H1 (cell line): ENCODE results near the gene CD164. TPM values are rescaled to one million over a fixed set of nuclear protein-coding genes. Genes with fewer than 3 reads are reported as not detected.

Experiments
- CTCF ChIA-PET: fragments of 300-600 bp; sonication (Branson Sonifier 250); formaldehyde crosslinking; loops from one replicate; lab custom pipeline; 2021; ENCODE audit not compliant: partially characterized antibody; lab: Charles Lee
- POLR2A ChIA-PET: fragments of 300-600 bp; sonication (Branson Sonifier 250); formaldehyde crosslinking; loops from one replicate; lab custom pipeline; 2021; ENCODE audit warnings: inconsistent platforms; ENCODE audit not compliant: partially characterized antibody; lab: Charles Lee
- DNase-seq, 2 experiments: peaks; one replicate each; pipeline versions ENCODE4 v3.0.0 to v3.0.0-alpha.2; 2010 to 2022; ENCODE audit warnings: low spot score in 2 of 2, low read depth in 1 of 2, mixed read lengths in 1 of 2
- FAIRE-seq: peaks from 2 replicates; lab custom pipeline; 2011; peaks lifted over from hg19 to GRCh38; lab: Jason Lieb, UNC
- H2AFZ ChIP-seq: 2 replicates; pipeline ENCODE4 v1.8.1; 2012; ENCODE audit warnings: low read length, inconsistent platforms
- H2AK5ac ChIP-seq: 2 replicates; pipeline ENCODE4 v1.6.1; 2013; ENCODE audit warnings: low read depth, low read length
- H2BK120ac ChIP-seq: replicated peaks from 2 replicates; pipeline ENCODE3; 2013; ENCODE audit warnings: low read depth, low read length, inconsistent platforms
- H2BK12ac ChIP-seq: 2 replicates; pipeline ENCODE4 v1.6.1; 2013; ENCODE audit warnings: low read depth, low read length
- H2BK15ac ChIP-seq: 2 replicates; pipeline ENCODE4 v1.6.1; 2013; ENCODE audit warnings: low read length
- H2BK20ac ChIP-seq: 2 replicates; pipeline ENCODE4 v1.6.1; 2013; ENCODE audit warnings: low read length
- H2BK5ac ChIP-seq: 2 replicates; pipeline ENCODE4 v1.6.1; 2013; ENCODE audit warnings: low read depth, low read length
- H3K14ac ChIP-seq: 2 replicates; pipeline ENCODE4 v1.6.1; 2013; ENCODE audit warnings: inconsistent platforms; ENCODE audit not compliant: insufficient read length
- H3K18ac ChIP-seq: 2 replicates; pipeline ENCODE4 v1.6.1; 2013; ENCODE audit warnings: low read length; ENCODE audit errors: extremely low read depth
- H3K23ac ChIP-seq: 2 replicates; pipeline ENCODE4 v1.6.1; 2013; ENCODE audit warnings: inconsistent platforms; ENCODE audit not compliant: insufficient read length
- H3K23me2 ChIP-seq: 2 replicates; pipeline ENCODE4 v1.6.1; 2013; ENCODE audit warnings: low read depth, low read length
- H3K27ac ChIP-seq: 2 replicates; pipeline ENCODE4 v1.6.1; 2011; ENCODE audit warnings: low read depth, low read length, inconsistent platforms
- H3K27me3 ChIP-seq, 4 experiments: replicated peaks in 1 of 4; 1 replicate in 1 of 4; 2 replicates in 3 of 4; pipeline versions ENCODE4 v1.6.1 to v1.8.1; 2011 to 2013; ENCODE audit warnings: low read length in 3 of 4, mild to moderate bottlenecking in 3 of 4, inconsistent platforms in 2 of 4, mixed read lengths in 2 of 4, moderate library complexity in 1 of 4; ENCODE audit not compliant: control insufficient read depth in 3 of 4, insufficient read depth in 3 of 4; ENCODE audit errors: extremely low read depth in 1 of 4
- H3K36me3 ChIP-seq, 4 experiments: 2 replicates each; pipeline versions ENCODE4 v1.6.1 to v1.8.1; 2011 to 2013; ENCODE audit warnings: mild to moderate bottlenecking in 4 of 4, low read length in 3 of 4, moderate library complexity in 2 of 4, control low read depth in 1 of 4, inconsistent platforms in 1 of 4; ENCODE audit not compliant: insufficient read depth in 4 of 4, control insufficient read depth in 2 of 4
- H3K4ac ChIP-seq: replicated peaks from 2 replicates; pipeline ENCODE3; 2013; ENCODE audit warnings: low read length, low read depth, mixed read lengths, inconsistent platforms; ENCODE audit not compliant: insufficient read length
- H3K4me1 ChIP-seq, 4 experiments: replicated peaks in 1 of 4; 1 replicate in 1 of 4; 2 replicates in 3 of 4; pipeline versions ENCODE4 v1.6.1 to v1.8.1; 2011 to 2013; ENCODE audit warnings: low read length in 3 of 4, inconsistent platforms in 2 of 4, mixed read lengths in 1 of 4; ENCODE audit not compliant: insufficient read depth in 4 of 4, control insufficient read depth in 3 of 4
- H3K4me2 ChIP-seq, 2 experiments: 2 replicates each; pipeline versions ENCODE4 v1.6.1 to v1.8.1; 2011 to 2013; ENCODE audit warnings: low read depth in 2 of 2, low read length in 2 of 2, control low read depth in 1 of 2, inconsistent platforms in 1 of 2, mild to moderate bottlenecking in 1 of 2; ENCODE audit not compliant: insufficient read depth in 1 of 2
- H3K4me3 ChIP-seq, 4 experiments: fragments of 200-600, 300-600 bp in 1 of 4; sonication (generic), shearing (Covaris generic), sonication (Bioruptor Twin) in 1 of 4; 2 replicates each; pipeline versions ENCODE4 v1.5.1 to v1.8.1; 2011 to 2016; ENCODE audit warnings: low read length in 4 of 4, low read depth in 3 of 4, control low read depth in 2 of 4, inconsistent platforms in 2 of 4, mild to moderate bottlenecking in 2 of 4, mixed read lengths in 1 of 4, moderate library complexity in 1 of 4; ENCODE audit not compliant: insufficient read depth in 2 of 4; ENCODE audit errors: extremely low read depth in 1 of 4
- H3K56ac ChIP-seq: replicated peaks from 2 replicates; pipeline ENCODE3; 2013; ENCODE audit warnings: low read depth, mild to moderate bottlenecking, mixed read lengths, low read length, inconsistent platforms; ENCODE audit not compliant: insufficient read length
- H3K79me1 ChIP-seq: 2 replicates; pipeline ENCODE4 v1.6.1; 2013; ENCODE audit warnings: low read depth, low read length, control low read depth
- H3K79me2 ChIP-seq, 2 experiments: 2 replicates each; pipeline versions ENCODE4 v1.6.1 to v1.8.1; 2012 to 2013; ENCODE audit warnings: low read length in 2 of 2, mild to moderate bottlenecking in 2 of 2, inconsistent platforms in 1 of 2; ENCODE audit not compliant: insufficient read depth in 2 of 2, control insufficient read depth in 1 of 2
- H3K9ac ChIP-seq, 4 experiments: replicated peaks in 1 of 4; 1 replicate in 1 of 4; 2 replicates in 3 of 4; pipeline versions ENCODE4 v1.6.1 to v1.8.1; 2011 to 2013; ENCODE audit warnings: low read depth in 3 of 4, low read length in 3 of 4, control low read depth in 2 of 4, mild to moderate bottlenecking in 2 of 4, moderate library complexity in 2 of 4, inconsistent platforms in 1 of 4; ENCODE audit errors: extremely low read depth in 1 of 4
- H3K9me3 ChIP-seq, 2 experiments: 2 replicates each; pipeline versions ENCODE4 v1.6.1 to v1.8.1; 2012 to 2013; ENCODE audit warnings: mild to moderate bottlenecking in 2 of 2, moderate library complexity in 2 of 2, control low read depth in 1 of 2, inconsistent platforms in 1 of 2, low read depth in 1 of 2, low read length in 1 of 2, mixed read lengths in 1 of 2; ENCODE audit not compliant: insufficient read depth in 2 of 2
- H4K20me1 ChIP-seq, 2 experiments: replicated peaks in 1 of 2; 2 replicates each; pipeline versions ENCODE3 to v1.8.1; 2011 to 2013; ENCODE audit warnings: inconsistent platforms in 2 of 2, low read length in 2 of 2, mild to moderate bottlenecking in 1 of 2; ENCODE audit not compliant: insufficient read depth in 2 of 2, control insufficient read depth in 1 of 2
- H4K5ac ChIP-seq: 2 replicates; pipeline ENCODE4 v1.6.1; 2013; ENCODE audit warnings: low read length, low read depth, mixed read lengths, inconsistent platforms; ENCODE audit not compliant: insufficient read length
- H4K8ac ChIP-seq: 2 replicates; pipeline ENCODE4 v1.8.0; 2013; ENCODE audit warnings: mild to moderate bottlenecking, moderate library complexity, low read length, inconsistent platforms; ENCODE audit not compliant: insufficient read depth; ENCODE audit errors: extremely low read depth
- H4K91ac ChIP-seq: replicated peaks from 2 replicates; pipeline ENCODE3; 2013; ENCODE audit warnings: low read length, mixed read lengths, inconsistent platforms; ENCODE audit not compliant: insufficient read length
- ATF2 ChIP-seq: IDR thresholded peaks from 2 replicates; pipeline ENCODE4 v1.6.1; 2012; ENCODE audit warnings: low read length, inconsistent platforms
- CHD1 ChIP-seq: IDR thresholded peaks from 2 replicates; pipeline ENCODE4 v1.6.1; 2012; ENCODE audit warnings: low read depth, low read length, improper control_type of control experiment
- FOSL1 ChIP-seq: IDR thresholded peaks from 2 replicates; pipeline ENCODE4 v1.6.1; 2011; ENCODE audit warnings: mild to moderate bottlenecking, low read depth, low read length, moderate library complexity; ENCODE audit not compliant: insufficient read depth
- KDM1A ChIP-seq: fragments of 200-600, 300-600 bp; sonication (generic); IDR thresholded peaks from 2 replicates; pipeline ENCODE4 v1.7.1; 2016; ENCODE audit warnings: mild to moderate bottlenecking, low read length, borderline replicate concordance
- NRF1 ChIP-seq: IDR thresholded peaks from 2 replicates; pipeline ENCODE4 v1.6.1; 2011; ENCODE audit warnings: mild to moderate bottlenecking, low read depth, low read length, improper control_type of control experiment
- PHF8 ChIP-seq: fragments of 200-600 bp; sonication (generic); conservative IDR thresholded peaks from 2 replicates; pipeline ENCODE4 v1.7.1; 2012; ENCODE audit warnings: low read depth, mild to moderate bottlenecking, inconsistent platforms, low read length, moderate library complexity
- RAD21 ChIP-seq, 2 experiments: IDR thresholded peaks in 1 of 2; conservative IDR thresholded peaks in 1 of 2; 2 replicates each; pipeline ENCODE4 v1.6.1; 2011; ENCODE audit warnings: low read depth in 2 of 2, low read length in 2 of 2, improper control_type of control experiment in 1 of 2, inconsistent platforms in 1 of 2, mild to moderate bottlenecking in 1 of 2, moderate library complexity in 1 of 2
- RFX5 ChIP-seq: IDR thresholded peaks from 2 replicates; pipeline ENCODE4 v1.6.1; 2011; ENCODE audit warnings: low read depth, low read length, improper control_type of control experiment, borderline replicate concordance
- RXRA ChIP-seq: IDR thresholded peaks from 2 replicates; pipeline ENCODE4 v1.6.1; 2011; ENCODE audit warnings: low read depth, mild to moderate bottlenecking, low read length, moderate library complexity; ENCODE audit not compliant: insufficient read depth
- TEAD4 ChIP-seq: IDR thresholded peaks from 2 replicates; pipeline ENCODE4 v1.6.1; 2012; ENCODE audit warnings: low read depth, low read length, inconsistent platforms, mixed read lengths
- USF2 ChIP-seq: IDR thresholded peaks from 2 replicates; pipeline ENCODE4 v1.6.1; 2011; ENCODE audit warnings: low read length, improper control_type of control experiment
- WGBS, 2 experiments: shearing (Covaris generic) in 1 of 2; methylation state at CpG; one replicate each; pipeline versions ENCODE4 v1.1.6 to v1.1.7; 2013 to 2015; ENCODE audit warnings: low lambda C conversion rate in 2 of 2, mixed read lengths in 2 of 2, inconsistent platforms in 1 of 2, low coverage in 1 of 2, missing lambda C conversion rate in 1 of 2; ENCODE audit not compliant: insufficient replicate concordance in 2 of 2, insufficient coverage in 1 of 2, insufficient read length in 1 of 2; ENCODE audit errors: extremely low coverage in 1 of 2, missing lambda C conversion rate in 1 of 2; 5-methylcytosine and 5-hydroxymethylcytosine counted together
- polyA plus RNA-seq, 7 experiments: library from polyadenylated mRNA; depleted of rRNA in 3 of 7; stranded (reverse) in 5 of 7; unstranded in 2 of 7; fragments of >200 nt in 5 of 7; fragments of 200-250 nt in 2 of 7; gene quantifications; 1 replicate in 5 of 7; 2 replicates in 1 of 7; 4 replicates in 1 of 7; pipeline versions ENCODE4 v1.2.1 to v1.2.3, GENCODE V29; 2011 to 2013; ENCODE audit warnings: missing spikeins in 2 of 7, mixed read lengths in 2 of 7
- total RNA-seq: library from RNA; stranded (reverse); fragmentation: NEBNext Ultra II Directional; extraction: Animal tissue kit (Norgen Biotek cat#: 25700); gene quantifications from 2 replicates; pipeline ENCODE4 v1.2.1, GENCODE V29; 2021

Gene CD164
- total and polyA plus RNA-seq, 2 of the 8 experiments (the other 6 are each of a cell fraction or from before 2014, with no cell fraction given), result 69.3 to 94.3 TPM

GRCh38 chr6:109421184-109421583 lies 38.9 kb upstream of the CD164 start:
- H2BK120ac ChIP-seq, result no peak overlapping the region
- H2BK5ac ChIP-seq, result no peak overlapping the region
- H3K27me3 ChIP-seq, result no peaks in the 10 kb centered on the region
- FAIRE-seq, result no peak
- H3K79me1 ChIP-seq, result no peaks in the 10 kb centered on the region
- H2AFZ ChIP-seq, result no peak overlapping the region
- no peaks in the 10 kb centered on the region for H4K20me1 ChIP-seq
- no peak overlapping the region for H3K4ac ChIP-seq
- no peak overlapping the region for H3K14ac ChIP-seq
- POLR2A ChIA-PET, result interaction anchor here (2.3 kb wide), 1 partner anchor 10 kb away, joined by 7 read pairs; no protein-coding TSS in a partner anchor
- H4K91ac ChIP-seq, result no peak overlapping the region
- DNase-seq, result no peak
- H2BK12ac ChIP-seq, result no peak overlapping the region
- no peak overlapping the region for H3K56ac ChIP-seq
- H3K27ac ChIP-seq, result no peak overlapping the region
- 85% methylated on average over 1 of the region's 1 CpG; no CpG with 5 or more reads in 1 of the 2 experiments for WGBS, 2 experiments
- no peak overlapping the region for H3K4me2 ChIP-seq
- no peak overlapping the region for H4K8ac ChIP-seq
- no peak overlapping the region for H4K5ac ChIP-seq
- H3K18ac ChIP-seq, result no peak overlapping the region
- no peak overlapping the region for H2BK15ac ChIP-seq
- no peak overlapping the region for H3K4me3 ChIP-seq
- H3K4me1 ChIP-seq, result peaks cover 0 to 3% (median 0%) of the 10 kb centered on the region in 4 experiments; a peak in 1 of 7 replicates
- no peaks in the 10 kb centered on the region for H3K9me3 ChIP-seq
- no peaks in the 10 kb centered on the region for H3K23me2 ChIP-seq
- no peak overlapping the region for H2AK5ac ChIP-seq
- no peaks in the 10 kb centered on the region for H3K79me2 ChIP-seq
- no peak overlapping the region for H3K9ac ChIP-seq
- no peaks in the 10 kb centered on the region for H3K36me3 ChIP-seq
- H3K23ac ChIP-seq, result no peak overlapping the region
- no peak overlapping the region for H2BK20ac ChIP-seq
- CTCF ChIA-PET, result interaction anchor here (0.6 to 1.4 kb wide), 2 partner anchors 9 to 476 kb away, joined by 4 to 5 read pairs; no protein-coding TSS in a partner anchor
- TF ChIP-seq RAD21 (IDR thresholded peaks at IDR 0.05 in 1 of 2, conservative IDR thresholded peaks at IDR 0.05 in 1 of 2; ENCODE audit: low read depth in 2 of 2, low read length in 2 of 2), result no peak
- no peak for TF ChIP-seq KDM1A
- TF ChIP-seq CHD1, result no peak
- no peak for TF ChIP-seq PHF8
- no peak for TF ChIP-seq NRF1
- TF ChIP-seq FOSL1, result no peak
- no peak for TF ChIP-seq RXRA
- no peak for TF ChIP-seq ATF2
- TF ChIP-seq TEAD4, result no peak
- TF ChIP-seq USF2, result no peak
- no peak for TF ChIP-seq RFX5
